Suprapubic skin (tissue), 4 donors: ENCODE data around the gene NEGR1. TPM values are rescaled to one million over a fixed set of nuclear protein-coding genes. Genes with fewer than 3 reads are reported as not detected.

Experiments used
- DNase-seq, 2 donors: peaks; one replicate each; pipeline ENCODE4 v3.0.0-alpha.2; 2019; ENCODE audit warnings: low spot score in 2 of 2
- H3K27ac ChIP-seq: fragments of 200-600 bp; sonication (generic); one replicate; pipeline ENCODE4 v1.5.1; 2019
- H3K27me3 ChIP-seq: fragments of 200-600 bp; sonication (generic); one replicate; pipeline ENCODE4 v1.5.1; 2019
- H3K36me3 ChIP-seq: fragments of 200-600 bp; sonication (generic); one replicate; pipeline ENCODE4 v1.5.1; 2019
- H3K4me1 ChIP-seq: fragments of 200-600 bp; sonication (generic); one replicate; pipeline ENCODE4 v1.5.1; 2019
- H3K4me3 ChIP-seq: fragments of 200-600 bp; sonication (generic); one replicate; pipeline ENCODE4 v1.5.1; 2019; ENCODE audit warnings: mild to moderate bottlenecking
- H3K9me3 ChIP-seq: fragments of 200-600 bp; sonication (generic); one replicate; pipeline ENCODE4 v1.5.1; 2019
- EP300 ChIP-seq: sonication (generic); formaldehyde crosslinking; IDR thresholded peaks from one replicate; pipeline ENCODE4 v1.6.1; 2017; ENCODE audit warnings: antibody characterized with exemption
- POLR2A ChIP-seq, 2 donors: fragments of 450-650 bp; IDR thresholded peaks; one replicate each; pipeline ENCODE4 v1.6.1; 2017; ENCODE audit warnings: antibody characterized with exemption in 2 of 2, mild to moderate bottlenecking in 2 of 2, moderate library complexity in 2 of 2
- POLR2AphosphoS5 ChIP-seq, 3 donors: sonication (generic); formaldehyde crosslinking; IDR thresholded peaks; one replicate each; pipeline ENCODE4 v1.6.1; 2017; ENCODE audit warnings: antibody characterized with exemption in 3 of 3
- WGBS: methylation state at CpG from one replicate; pipeline ENCODE4 v1.1.5; 2018; 5-methylcytosine and 5-hydroxymethylcytosine counted together
- total RNA-seq, 4 donors: library from RNA; depleted of rRNA; stranded (reverse); fragments of >200 nt; gene quantifications; one replicate each; pipeline ENCODE4 v1.1.0, GENCODE V29; 2016
- TF ChIP-seq, protein P1 (sequence below), 2 donors: fragments of 200-600 bp in 1 of 2; fragments of 450-650 bp in 1 of 2; sonication (generic) in 1 of 2; IDR thresholded peaks; one replicate each; pipeline ENCODE4 v1.5.1; 2016 to 2019; ENCODE audit warnings: antibody characterized with exemption in 2 of 2, mild to moderate bottlenecking in 1 of 2, moderate library complexity in 1 of 2

The NEGR1 gene
- total RNA-seq, 4 donors from 2014 or later: 3.0 to 9.9 (median 3.8) TPM

DNA sequence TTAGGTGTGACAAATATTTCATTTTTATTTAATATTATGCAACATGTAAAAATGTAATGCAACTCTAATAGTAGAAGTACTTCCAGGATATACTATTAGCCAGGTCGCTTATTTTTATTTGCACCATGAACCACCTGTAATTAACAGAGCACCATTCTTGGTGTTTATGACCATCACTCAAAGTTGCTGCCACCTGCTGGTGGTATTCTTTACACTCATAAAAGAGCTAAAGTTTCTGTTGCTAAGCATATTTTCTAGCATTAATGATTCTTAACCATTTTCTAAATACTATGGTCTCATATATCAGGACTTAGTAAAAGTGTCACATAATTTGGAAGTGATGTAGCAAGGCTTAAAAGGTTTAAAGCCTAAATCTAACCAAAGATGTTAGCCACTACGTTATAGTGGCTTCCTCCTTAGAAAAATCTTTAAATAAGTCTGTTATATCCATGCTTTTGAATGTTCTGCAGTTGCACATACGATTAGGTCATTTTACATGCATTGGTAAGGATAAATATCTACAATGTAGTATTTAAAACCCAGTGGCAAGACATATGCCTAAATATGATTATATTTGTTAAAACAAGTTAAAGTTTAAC lies 244.5 kb downstream of the NEGR1 start:
- Histone ChIP-seq H3K36me3 (no peaks in the 10 kb centered on the region), H3K27ac (no peak overlapping the region), H3K27me3 (no peaks in the 10 kb centered on the region), H3K4me1 (no peaks in the 10 kb centered on the region), H3K9me3 (no peaks in the 10 kb centered on the region), H3K4me3 (no peak overlapping the region)
- DNase-seq: no peak
- TF ChIP-seq POLR2A (IDR thresholded peaks at IDR 0.05): no peak
- TF ChIP-seq POLR2AphosphoS5 (IDR thresholded peaks at IDR 0.05): no peak
- TF ChIP-seq, protein P1, sequence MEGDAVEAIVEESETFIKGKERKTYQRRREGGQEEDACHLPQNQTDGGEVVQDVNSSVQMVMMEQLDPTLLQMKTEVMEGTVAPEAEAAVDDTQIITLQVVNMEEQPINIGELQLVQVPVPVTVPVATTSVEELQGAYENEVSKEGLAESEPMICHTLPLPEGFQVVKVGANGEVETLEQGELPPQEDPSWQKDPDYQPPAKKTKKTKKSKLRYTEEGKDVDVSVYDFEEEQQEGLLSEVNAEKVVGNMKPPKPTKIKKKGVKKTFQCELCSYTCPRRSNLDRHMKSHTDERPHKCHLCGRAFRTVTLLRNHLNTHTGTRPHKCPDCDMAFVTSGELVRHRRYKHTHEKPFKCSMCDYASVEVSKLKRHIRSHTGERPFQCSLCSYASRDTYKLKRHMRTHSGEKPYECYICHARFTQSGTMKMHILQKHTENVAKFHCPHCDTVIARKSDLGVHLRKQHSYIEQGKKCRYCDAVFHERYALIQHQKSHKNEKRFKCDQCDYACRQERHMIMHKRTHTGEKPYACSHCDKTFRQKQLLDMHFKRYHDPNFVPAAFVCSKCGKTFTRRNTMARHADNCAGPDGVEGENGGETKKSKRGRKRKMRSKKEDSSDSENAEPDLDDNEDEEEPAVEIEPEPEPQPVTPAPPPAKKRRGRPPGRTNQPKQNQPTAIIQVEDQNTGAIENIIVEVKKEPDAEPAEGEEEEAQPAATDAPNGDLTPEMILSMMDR (IDR thresholded peaks at IDR 0.05): peak; percentile 16 to 26
- 54% methylated on average over 3 of the region's 3 CpGs for WGBS

DNA sequence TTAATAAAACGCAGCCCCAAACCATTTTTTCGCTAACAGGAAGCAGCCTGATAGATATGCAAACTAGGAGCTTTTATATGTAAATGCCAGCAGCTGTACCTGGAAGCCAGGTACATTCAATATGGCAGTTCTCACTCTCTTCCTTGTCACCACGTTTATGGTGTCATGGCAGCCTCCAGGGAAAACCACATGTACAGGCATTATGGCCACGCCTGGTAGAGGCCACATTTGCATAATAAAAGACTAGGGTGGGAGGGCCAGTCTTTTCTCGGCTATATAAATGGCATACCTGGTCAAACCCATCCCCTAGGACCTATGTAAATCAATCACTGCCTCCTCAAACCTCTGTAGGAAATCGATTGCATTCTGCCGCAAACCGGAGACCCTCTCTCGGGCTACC lies 247.5 kb downstream of the NEGR1 start:
- TF ChIP-seq, protein P1 (IDR thresholded peaks at IDR 0.05): no peak
- TF ChIP-seq EP300: no peak
- TF ChIP-seq POLR2AphosphoS5 (IDR thresholded peaks at IDR 0.05): no peak
- no peak for TF ChIP-seq POLR2A (IDR thresholded peaks at IDR 0.05)
- Histone ChIP-seq H3K9me3 (no peaks in the 10 kb centered on the region), H3K4me1 (no peaks in the 10 kb centered on the region), H3K4me3 (no peak overlapping the region), H3K27me3 (no peaks in the 10 kb centered on the region), H3K27ac (no peak overlapping the region), H3K36me3 (no peaks in the 10 kb centered on the region)
- no peak for DNase-seq
- 91% methylated on average over 9 of the region's 9 CpGs for WGBS

DNA sequence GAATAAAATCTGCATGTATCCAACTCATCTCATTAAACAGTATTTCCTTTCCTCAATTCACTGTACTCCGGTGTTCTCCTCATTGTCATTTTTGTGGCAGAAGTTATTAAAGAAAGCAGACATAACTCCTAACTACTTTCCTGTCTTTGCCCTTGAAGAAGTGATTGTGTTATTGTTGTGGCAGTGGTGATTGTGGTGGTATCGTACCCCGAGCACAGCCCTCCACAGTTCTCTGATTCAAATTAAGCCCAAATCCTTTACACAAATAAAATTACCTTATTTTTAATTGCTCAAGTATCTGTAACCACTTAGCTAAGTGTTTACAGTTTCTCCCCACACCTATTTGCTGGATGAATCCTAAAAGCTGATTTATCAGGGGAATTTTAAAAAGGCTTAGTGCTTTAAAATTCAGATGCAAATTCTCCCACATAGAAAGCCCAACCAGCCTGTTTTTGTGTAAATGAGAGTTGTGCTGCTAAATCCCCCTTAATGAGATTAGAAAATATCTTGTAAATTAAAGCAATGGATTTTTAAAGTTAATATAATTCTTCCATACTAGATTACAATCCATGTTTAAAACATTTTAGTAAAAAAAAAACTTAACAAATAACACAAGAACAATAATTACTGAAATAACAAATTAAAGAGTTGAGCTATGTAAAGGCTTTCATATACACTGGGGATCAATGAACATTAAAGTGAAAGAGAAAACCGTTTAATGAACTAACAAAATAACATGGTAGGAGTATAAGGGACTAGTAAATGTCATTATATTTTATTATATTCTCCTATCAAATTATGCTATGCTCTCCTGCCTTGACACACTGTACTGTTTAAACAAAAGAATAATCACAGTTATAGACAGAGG lies 259.0 kb downstream of the NEGR1 start:
- no peaks in the 10 kb centered on the region for H3K36me3 ChIP-seq
- no peak overlapping the region for H3K27ac ChIP-seq
- DNase-seq: no peak
- no peaks in the 10 kb centered on the region for H3K9me3 ChIP-seq
- H3K27me3 ChIP-seq: no peaks in the 10 kb centered on the region
- no peaks in the 10 kb centered on the region for H3K4me1 ChIP-seq
- H3K4me3 ChIP-seq: no peak overlapping the region
- WGBS: 69% methylated on average over 4 of the region's 4 CpGs
- TF ChIP-seq EP300 (no peak), POLR2A (IDR thresholded peaks at IDR 0.05) (no peak), POLR2AphosphoS5 (IDR thresholded peaks at IDR 0.05) (no peak)
- TF ChIP-seq, protein P1 (IDR thresholded peaks at IDR 0.05): no peak

DNA sequence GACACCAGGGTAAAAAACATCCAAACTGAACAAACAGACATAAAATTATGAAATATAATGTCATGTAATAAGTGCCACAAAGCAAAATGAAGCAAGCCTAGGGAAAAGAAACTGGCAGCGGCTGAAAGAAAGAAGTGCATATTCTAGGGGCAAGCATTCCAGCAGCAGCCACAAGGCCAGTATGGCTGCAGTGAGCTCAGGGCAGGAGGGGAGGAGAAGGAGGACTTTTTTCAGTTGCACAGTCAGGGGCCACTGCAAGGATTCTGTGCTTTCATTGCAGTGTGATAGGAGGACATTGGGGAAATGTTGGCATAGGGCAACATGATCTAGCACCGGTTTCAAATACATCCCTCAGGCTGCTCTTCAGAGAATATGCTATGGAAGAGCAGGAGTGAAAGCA lies 263.8 kb downstream of the NEGR1 start:
- H3K27ac ChIP-seq: no peak overlapping the region
- no peaks in the 10 kb centered on the region for H3K9me3 ChIP-seq
- no peak for DNase-seq
- no peaks in the 10 kb centered on the region for H3K4me1 ChIP-seq
- WGBS: 85% methylated on average over 2 of the region's 2 CpGs
- H3K36me3 ChIP-seq: no peaks in the 10 kb centered on the region
- no peak overlapping the region for H3K4me3 ChIP-seq
- H3K27me3 ChIP-seq: no peaks in the 10 kb centered on the region
- TF ChIP-seq EP300 (no peak), POLR2A (IDR thresholded peaks at IDR 0.05) (no peak), POLR2AphosphoS5 (IDR thresholded peaks at IDR 0.05) (no peak)
- TF ChIP-seq, protein P1 (IDR thresholded peaks at IDR 0.05): no peak

DNA sequence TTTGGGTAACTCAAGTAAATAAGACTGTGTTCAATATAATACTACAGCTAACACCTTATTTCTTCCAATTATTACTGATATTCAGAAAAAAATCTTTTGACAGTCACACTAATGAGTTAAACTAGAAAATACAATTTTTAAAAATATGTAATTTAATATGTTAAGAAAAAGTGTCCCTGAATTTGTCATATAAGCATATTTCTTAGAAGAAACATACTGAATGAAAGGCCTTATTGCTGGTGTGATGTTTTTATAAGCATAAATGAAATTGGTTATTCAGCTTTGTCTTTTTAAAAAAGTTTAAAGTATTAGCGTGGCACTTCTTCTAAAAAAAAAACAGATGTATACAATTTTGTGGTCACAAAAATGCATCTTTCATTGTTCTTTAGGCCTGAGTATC lies 267.3 kb downstream of the NEGR1 start:
- WGBS: 92% methylated on average over 1 of the region's 1 CpG
- H3K36me3 ChIP-seq: no peaks in the 10 kb centered on the region
- no peaks in the 10 kb centered on the region for H3K27me3 ChIP-seq
- H3K9me3 ChIP-seq: no peaks in the 10 kb centered on the region
- DNase-seq: no peak
- no peak overlapping the region for H3K27ac ChIP-seq
- TF ChIP-seq POLR2A (IDR thresholded peaks at IDR 0.05) (no peak), POLR2AphosphoS5 (IDR thresholded peaks at IDR 0.05) (no peak), EP300 (no peak)
- TF ChIP-seq, protein P1 (IDR thresholded peaks at IDR 0.05): no peak
- H3K4me3 ChIP-seq: no peak overlapping the region
- H3K4me1 ChIP-seq: no peaks in the 10 kb centered on the region
